ENCODE results near the gene HIBCH. TPM values are rescaled to one million over a fixed set of nuclear protein-coding genes. Genes with fewer than 3 reads are reported as not detected.
A peak's percentile ranks its signal among the peaks of the same experiment; 100 is the strongest.

HIBCH gene
- total and polyA plus RNA-seq, 2 experiments from 2014 or later, result 25.7 to 42.3 TPM

DNA sequence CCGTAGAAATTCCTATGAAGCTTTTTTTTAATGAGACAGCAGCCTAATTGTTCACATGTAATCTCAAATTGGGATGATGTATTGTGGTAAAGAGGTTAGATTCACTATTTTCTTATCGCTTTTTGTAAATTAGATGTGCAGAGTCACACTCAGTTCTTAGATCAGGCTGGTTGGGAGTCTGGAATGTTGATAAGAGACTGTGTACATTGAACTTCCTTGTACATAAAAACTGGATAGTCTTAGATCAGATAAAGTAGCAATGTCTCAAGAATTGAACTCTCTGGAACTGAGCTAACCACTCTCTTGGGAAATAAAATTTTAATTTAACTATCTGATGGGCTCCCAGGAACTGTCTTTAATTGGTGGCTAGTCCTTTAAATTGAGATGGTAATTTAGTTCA lies 149.0 kb downstream of the HIBCH start:
- no peak for ATAC-seq
- TF ChIP-seq ZNF462 (CRISPR knock-in tag; IDR thresholded peaks at IDR 0.05) (no peak), ZNF114 (CRISPR knock-in tag; IDR thresholded peaks at IDR 0.05) (no peak), ETS1 (IDR thresholded peaks at IDR 0.05) (no peak), JUNB (IDR thresholded peaks at IDR 0.05; ENCODE audit: unreplicated experiment) (no peak), ZNF331 (CRISPR knock-in tag; IDR thresholded peaks at IDR 0.05; ENCODE audit: low read depth) (no peak), POLR2AphosphoS5 (IDR thresholded peaks at IDR 0.05; ENCODE audit: low read depth) (no peak), CREB1 (CRISPR knock-in tag; IDR thresholded peaks at IDR 0.05; ENCODE audit: low read depth) (no peak), CTCF (conservative IDR thresholded peaks at IDR 0.05; ENCODE audit: low read depth in 2 of 2) (no peak), EZH2 (IDR thresholded peaks at IDR 0.05; ENCODE audit: low read depth, unreplicated experiment) (no peak), STAT1 (IDR thresholded peaks at IDR 0.05; ENCODE audit: unreplicated experiment) (no peak)
- TF ChIP-seq, protein P1, sequence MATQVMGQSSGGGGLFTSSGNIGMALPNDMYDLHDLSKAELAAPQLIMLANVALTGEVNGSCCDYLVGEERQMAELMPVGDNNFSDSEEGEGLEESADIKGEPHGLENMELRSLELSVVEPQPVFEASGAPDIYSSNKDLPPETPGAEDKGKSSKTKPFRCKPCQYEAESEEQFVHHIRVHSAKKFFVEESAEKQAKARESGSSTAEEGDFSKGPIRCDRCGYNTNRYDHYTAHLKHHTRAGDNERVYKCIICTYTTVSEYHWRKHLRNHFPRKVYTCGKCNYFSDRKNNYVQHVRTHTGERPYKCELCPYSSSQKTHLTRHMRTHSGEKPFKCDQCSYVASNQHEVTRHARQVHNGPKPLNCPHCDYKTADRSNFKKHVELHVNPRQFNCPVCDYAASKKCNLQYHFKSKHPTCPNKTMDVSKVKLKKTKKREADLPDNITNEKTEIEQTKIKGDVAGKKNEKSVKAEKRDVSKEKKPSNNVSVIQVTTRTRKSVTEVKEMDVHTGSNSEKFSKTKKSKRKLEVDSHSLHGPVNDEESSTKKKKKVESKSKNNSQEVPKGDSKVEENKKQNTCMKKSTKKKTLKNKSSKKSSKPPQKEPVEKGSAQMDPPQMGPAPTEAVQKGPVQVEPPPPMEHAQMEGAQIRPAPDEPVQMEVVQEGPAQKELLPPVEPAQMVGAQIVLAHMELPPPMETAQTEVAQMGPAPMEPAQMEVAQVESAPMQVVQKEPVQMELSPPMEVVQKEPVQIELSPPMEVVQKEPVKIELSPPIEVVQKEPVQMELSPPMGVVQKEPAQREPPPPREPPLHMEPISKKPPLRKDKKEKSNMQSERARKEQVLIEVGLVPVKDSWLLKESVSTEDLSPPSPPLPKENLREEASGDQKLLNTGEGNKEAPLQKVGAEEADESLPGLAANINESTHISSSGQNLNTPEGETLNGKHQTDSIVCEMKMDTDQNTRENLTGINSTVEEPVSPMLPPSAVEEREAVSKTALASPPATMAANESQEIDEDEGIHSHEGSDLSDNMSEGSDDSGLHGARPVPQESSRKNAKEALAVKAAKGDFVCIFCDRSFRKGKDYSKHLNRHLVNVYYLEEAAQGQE (IDR thresholded peaks at IDR 0.05; ENCODE audit: unreplicated experiment), result no peak
- Histone ChIP-seq H3K27me3 (ENCODE audit: insufficient read depth) (no peaks in the 10 kb centered on the region), H4K20me1 (replicated peaks; ENCODE audit: insufficient read depth) (no peaks in the 10 kb centered on the region), H3K4me1 (ENCODE audit: insufficient read depth) (no peaks in the 10 kb centered on the region), H3K9me2 (ENCODE audit: insufficient read depth) (peaks cover 5% of the 10 kb centered on the region; the same call in 1 of the 2 replicates), H3K4me2 (no peak overlapping the region), H2AFZ (0 out of 2 replicates have a peak overlapping the region, but pooled peaks have one; percentile 21), H3F3A (replicated peaks; ENCODE audit: low read depth) (no peaks in the 10 kb centered on the region), H3K4me3 (no peak overlapping the region), H3K27ac (ENCODE audit: low read depth) (no peak overlapping the region), H3K79me2 (replicated peaks; ENCODE audit: insufficient read depth) (no peaks in the 10 kb centered on the region), H3K36me3 (ENCODE audit: insufficient read depth) (no peaks in the 10 kb centered on the region)
- no peak for DNase-seq (ENCODE audit: low spot score)
- no peak overlapping the region for H3K27ac Mint-ChIP-seq
- H3K27me3 Mint-ChIP-seq (ENCODE audit: insufficient read depth, low read depth, poor library complexity), result peaks cover 5% of the 10 kb centered on the region
- H3K4me3 Mint-ChIP-seq, result no peak overlapping the region
- peaks cover 2% of the 10 kb centered on the region for H3K36me3 Mint-ChIP-seq (ENCODE audit: low read depth)
- H3K4me1 Mint-ChIP-seq, result no peaks in the 10 kb centered on the region
- peaks cover 11% of the 10 kb centered on the region; the same call in 2 of the 3 replicates for H3K9me3 Mint-ChIP-seq
